ENCODE data around the gene TTLL11.

DNA sequence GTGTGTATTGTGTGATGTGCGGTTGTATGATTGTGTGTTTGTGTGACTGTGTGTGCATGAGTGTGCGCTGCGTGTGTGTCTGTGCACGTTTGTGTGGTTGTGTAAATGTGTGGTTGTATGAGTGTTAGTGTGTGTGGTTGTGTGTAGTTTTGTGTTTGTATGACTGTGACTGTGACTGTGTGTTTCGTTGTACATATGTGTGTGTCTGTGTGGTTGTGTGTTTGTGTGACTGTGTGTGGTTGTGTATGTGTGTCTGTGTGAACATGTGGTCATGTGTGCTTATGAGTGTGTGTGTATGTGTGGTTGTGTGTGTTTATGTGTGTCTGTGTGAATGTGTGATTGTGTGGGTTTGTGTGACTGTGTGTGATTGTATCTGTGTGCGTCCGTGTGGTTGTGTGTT lies 197.8 kb downstream of the TTLL11 start:
- TF ChIP-seq POLR2A (IDR thresholded peaks at IDR 0.05) (no peak), EP300 (IDR thresholded peaks at IDR 0.05; ENCODE audit: low read depth) (no peak), POLR2AphosphoS5 (IDR thresholded peaks at IDR 0.05) (no peak)
- TF ChIP-seq, protein P1, sequence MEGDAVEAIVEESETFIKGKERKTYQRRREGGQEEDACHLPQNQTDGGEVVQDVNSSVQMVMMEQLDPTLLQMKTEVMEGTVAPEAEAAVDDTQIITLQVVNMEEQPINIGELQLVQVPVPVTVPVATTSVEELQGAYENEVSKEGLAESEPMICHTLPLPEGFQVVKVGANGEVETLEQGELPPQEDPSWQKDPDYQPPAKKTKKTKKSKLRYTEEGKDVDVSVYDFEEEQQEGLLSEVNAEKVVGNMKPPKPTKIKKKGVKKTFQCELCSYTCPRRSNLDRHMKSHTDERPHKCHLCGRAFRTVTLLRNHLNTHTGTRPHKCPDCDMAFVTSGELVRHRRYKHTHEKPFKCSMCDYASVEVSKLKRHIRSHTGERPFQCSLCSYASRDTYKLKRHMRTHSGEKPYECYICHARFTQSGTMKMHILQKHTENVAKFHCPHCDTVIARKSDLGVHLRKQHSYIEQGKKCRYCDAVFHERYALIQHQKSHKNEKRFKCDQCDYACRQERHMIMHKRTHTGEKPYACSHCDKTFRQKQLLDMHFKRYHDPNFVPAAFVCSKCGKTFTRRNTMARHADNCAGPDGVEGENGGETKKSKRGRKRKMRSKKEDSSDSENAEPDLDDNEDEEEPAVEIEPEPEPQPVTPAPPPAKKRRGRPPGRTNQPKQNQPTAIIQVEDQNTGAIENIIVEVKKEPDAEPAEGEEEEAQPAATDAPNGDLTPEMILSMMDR (IDR thresholded peaks at IDR 0.05): no peak

Measured in transverse colon (tissue), 4 donors.